Measurements from ENCODE around the gene SERPINA12.

SERPINA12 gene

GRCh38 chr14:94509356-94509755, at the start of gene SERPINA12:
SERPINA12 (minus strand) TSS chr14:94509469; CDS start chr14:94498397, 11,072 bp downstream.
- no peak for DNase-seq

GRCh38 chr14:94558842-94559241, 49.6 kb upstream of the SERPINA12 start:
- DNase-seq, result no peak

DNA sequence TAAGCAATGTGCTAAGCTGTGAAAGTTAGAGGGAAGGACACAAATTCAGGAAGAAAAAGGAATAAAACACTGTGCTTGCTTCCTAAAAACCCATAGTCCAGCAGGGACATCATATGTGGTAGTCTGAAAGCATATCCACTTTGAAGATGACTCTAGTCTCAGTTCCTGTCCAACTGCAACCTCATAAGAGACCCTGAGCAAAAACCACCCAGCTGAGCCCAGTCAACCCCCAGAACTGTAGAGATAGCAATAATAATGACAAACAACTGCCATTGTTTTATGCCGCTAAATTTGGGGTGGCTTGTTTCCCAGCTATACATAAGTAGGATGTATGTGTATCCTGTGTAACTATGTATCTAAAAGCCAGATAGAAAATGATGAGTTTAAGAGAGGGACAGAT, 48.1 kb upstream of the SERPINA12 start:
- no peak for DNase-seq

DNA sequence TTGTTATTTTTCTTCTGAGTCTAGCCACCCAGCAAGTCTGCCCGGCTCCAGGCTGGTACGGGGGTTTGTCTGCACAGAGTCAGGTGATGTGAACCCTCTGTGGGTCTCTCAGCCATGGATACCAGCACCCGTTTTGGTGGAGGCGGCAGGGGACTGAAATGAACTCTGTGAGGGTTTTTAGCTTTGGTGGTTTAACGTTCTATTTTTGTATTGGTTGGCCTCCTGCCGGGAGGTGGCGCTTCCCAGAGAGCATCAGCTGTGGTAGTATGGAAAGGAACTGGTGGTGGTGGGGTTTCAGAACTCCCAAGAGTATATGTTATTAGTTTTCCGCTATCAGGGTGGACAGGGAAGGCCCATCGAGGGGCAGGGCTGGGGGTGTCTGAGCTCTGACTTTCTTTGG, 46.7 kb upstream of the SERPINA12 start:
- no peak for DNase-seq

DNA sequence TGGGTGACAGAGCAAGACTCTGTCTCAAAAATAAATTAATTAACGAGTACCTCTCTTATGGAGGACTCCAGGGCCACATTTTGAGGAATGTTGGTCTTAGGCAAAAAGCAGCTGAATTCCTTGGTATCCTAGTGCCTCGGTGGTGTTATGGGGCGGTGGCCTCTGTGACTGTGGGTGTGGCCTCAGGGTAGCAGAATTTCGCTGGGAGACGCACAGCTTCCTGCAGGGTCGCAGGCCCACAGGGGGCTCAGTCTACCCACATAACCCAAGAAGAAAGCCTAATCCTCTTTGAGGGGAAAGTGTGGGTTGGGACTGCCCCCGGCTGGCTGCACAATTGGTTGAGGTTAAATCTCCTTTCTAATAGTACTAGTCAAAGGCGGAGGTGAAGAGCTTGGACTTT, 40.8 kb upstream of the SERPINA12 start:
- DNase-seq, result no peak

- DNase-seq, result peak; percentile 72
Observed at GRCh38 chr14:94548999-94549985, 40.0 kb upstream of the SERPINA12 start.

- no peak for DNase-seq
Observed at GRCh38 chr14:94548131-94548998, 39.1 kb upstream of the SERPINA12 start.

- no peak for DNase-seq
Observed at GRCh38 chr14:94547726-94548125, 38.5 kb upstream of the SERPINA12 start.

GRCh38 chr14:94547151-94547680, 37.9 kb upstream of the SERPINA12 start:
- no peak for DNase-seq

- no peak for DNase-seq
Observed at GRCh38 chr14:94545131-94545841, 36.0 kb upstream of the SERPINA12 start.

DNA sequence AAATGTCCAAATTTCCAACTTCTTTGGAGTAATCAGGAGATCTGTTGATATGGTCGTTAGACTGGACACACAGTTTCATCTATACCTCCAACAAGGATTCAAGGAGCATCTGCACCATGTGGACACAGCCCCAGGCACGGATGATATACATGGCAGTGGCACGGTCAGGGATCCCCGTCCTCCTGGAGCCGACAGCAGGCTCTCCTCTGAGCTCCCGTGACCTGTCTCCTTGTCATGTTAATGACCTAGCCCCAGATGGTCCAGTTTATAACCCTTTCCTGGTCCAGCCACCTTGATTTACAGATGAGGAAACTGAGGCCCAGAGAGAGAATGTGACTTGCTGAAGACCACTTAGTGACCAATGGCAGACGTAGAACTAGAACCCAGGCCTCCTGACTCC, 35.5 kb upstream of the SERPINA12 start:
- DNase-seq, result no peak

DNA sequence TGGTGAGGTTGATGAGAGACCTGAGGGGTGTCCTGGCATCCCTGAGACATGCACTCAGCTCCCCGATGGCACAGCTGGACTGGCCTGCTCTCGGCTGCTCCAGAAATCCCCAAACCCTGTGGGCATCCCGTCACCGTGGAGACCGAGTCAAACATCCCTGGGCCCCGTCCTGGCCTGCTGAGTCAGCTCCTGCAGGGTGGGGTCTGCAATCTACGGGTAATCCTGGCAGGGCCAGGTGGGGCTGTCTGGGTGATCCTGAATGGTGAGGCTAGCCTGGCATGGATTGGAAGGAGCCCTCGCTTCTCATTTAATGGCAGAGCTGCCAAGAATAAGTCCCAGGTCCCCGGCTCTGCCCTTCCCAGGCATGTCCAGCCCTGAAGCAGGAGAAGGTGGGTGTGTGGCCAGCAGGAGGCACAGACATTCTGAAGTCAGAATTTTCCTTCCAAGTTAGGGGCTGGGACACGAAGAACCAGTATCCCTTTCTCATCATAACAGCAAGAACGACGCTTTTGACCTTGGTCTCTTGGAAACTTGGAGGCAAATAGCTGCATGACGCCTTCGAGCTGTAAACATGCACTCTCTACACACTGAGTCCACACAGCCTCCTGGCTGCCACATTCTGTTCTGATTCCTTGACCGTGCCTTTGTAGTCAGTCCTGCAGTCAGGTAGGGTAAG, 34.3 kb upstream of the SERPINA12 start:
- no peak for DNase-seq

- no peak for DNase-seq
Observed at GRCh38 chr14:94542811-94543440, 33.7 kb upstream of the SERPINA12 start.

- DNase-seq, result no peak
Observed at GRCh38 chr14:94542111-94542810, 33.0 kb upstream of the SERPINA12 start.

DNA sequence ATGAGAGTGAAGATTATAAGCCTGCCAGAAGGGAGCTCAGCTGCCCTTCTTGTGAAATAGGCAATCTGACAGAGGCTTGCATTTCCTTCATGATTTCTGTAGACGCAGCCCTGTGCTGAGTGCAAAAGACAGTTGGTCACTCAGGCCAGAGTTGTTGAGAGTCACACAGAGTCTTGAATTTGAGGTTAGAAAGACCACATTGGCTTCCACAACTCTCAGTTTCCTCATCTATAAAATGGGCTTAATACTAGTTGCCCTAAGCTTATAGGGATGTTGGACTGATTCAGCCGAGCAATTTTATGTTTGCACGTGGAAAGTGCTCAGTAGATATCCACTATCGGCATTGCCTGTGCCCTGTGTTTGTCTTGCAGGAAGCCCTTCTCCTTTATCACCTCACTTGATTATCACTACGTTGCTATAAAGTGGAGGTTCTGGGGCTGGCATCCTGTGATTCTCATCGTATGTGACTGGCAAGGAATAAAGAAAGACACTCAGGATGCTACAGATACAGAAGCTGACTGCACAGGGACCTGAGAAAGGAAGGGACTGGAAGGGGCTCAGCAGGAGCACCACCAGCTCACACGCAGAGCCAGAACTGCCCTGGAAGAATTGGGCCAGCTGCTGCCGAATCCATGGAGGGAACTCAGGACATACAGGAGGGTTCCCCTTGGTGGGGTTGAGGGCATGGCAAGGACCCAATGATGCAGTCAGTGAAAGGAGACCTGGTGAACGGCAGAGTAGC, 32.1 kb upstream of the SERPINA12 start:
- DNase-seq, result no peak

DNA sequence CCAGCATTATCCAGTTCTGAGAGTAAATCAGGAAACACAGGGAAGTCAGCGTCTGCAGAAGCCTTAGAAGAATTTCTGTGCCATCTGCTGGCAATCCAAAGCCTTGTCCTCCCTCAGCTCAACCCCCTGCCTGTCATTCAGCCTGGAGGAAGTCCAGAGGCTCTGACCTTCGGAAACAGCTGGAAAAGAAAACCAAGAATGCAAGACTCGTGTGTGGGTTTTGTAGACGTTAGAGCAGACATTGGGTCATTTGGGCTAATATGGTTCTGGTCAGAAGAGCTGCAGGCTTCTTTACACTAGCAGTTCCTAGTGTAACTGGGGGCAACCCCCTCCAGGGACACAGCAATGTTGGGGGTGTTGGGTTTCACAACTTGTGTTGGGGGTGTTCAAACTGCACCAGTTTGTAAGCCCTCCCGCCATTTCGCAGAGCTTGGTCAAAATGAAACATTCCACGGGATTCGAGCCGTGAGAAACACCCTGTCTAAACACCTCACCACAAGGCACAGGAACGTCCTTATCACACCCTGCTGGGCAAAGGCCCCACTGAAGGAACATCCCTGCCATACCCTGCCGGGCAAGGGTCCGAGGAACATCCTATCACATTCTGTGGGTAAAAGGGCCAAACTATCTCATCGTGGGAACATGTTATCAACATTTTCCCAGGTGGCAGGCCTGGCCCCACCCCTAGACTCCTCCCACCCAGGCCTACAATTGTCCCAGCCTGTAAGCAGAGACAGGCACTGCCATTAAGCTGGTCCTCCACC, 30.9 kb upstream of the SERPINA12 start:
- DNase-seq, result no peak

- DNase-seq, result no peak
Observed at GRCh38 chr14:94539181-94539580, 29.9 kb upstream of the SERPINA12 start.

- no peak for DNase-seq
Observed at GRCh38 chr14:94538070-94538740, 28.9 kb upstream of the SERPINA12 start.

DNA sequence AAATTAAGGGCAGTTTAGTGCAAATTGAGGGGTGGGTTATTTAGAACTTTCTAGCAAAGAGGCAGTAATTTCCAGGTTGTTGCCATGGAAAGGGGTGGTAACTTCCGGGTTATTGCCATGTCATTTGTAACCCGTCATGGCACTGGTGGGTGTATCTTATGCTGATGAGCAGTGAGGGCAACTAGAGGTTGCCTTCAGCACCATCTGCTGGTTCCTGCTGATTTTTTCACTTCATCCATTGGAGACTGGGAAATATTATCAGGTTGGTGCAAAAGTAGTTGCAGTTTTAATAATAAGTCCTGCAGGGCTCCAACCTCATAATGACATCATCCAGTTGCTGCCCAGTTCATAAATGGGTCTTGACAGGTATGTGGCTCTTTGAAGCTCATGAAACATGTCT, 27.6 kb upstream of the SERPINA12 start:
- DNase-seq, result no peak
